Measurements from ENCODE around the gene MNX1.

MNX1 gene

DNA sequence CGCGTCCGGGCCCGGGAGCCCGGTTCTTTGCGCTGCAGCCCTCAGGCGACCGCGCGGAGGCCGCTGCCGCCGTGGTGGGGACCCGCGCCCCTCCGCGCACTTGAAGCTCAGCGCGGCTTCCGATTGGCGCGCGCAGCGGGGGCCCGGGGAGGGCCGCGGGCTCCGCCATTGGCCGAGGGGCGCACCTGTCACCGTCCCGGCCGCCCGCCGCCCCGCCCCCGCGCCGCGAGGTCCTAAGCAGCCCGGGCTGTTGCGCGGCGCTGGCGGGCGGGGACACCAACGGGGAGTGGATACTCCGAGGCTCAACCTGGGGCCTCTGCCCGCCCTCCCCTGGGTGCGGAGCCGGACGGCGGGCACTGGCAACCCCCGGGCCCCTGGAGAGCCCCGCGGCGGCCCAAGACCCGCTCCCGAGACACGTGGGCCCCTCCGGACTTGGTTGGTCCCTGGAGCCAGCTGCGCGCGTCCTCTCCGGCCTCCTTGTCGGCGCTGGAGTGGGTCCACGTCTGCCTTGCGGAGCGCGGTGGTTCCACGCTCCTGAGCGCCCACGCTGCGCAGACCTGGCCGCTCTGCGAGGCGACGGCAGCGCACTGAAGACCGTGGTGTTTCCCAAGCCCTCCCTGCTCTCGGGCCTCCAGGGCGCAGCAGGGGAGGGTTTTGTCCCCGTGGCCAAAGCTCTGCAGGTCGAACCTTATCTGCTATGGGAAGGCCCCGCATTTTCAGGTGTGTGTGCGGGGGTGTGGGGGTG lies at the start of gene MNX1:
Gene MNX1, minus strand, starts transcription at position 76 of the 745 bp plus-strand sequence. CDS start 313 bp downstream, outside the sequence.
- DNase-seq (ENCODE audit: low spot score): peak; percentile 85

DNA sequence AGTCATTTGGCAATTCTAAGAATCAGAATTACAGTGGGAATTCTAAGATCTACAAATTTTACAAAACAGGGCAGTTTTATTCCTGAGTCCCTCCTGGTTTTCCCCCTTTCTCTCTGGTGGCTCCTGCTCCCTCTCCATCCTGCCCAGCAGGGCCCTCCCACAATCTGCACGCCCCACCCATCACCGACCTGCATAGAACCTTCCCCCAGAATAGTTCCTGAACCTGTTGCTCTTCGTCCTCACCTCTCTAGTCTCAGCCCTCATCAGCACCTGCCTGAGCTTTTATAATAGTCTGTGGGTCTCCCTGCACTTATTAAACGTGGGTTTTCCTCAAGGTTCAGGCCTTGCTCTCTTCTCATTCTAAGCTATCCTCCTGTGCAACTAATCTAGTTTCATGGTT lies 49.1 kb upstream of the MNX1 start:
- DNase-seq (ENCODE audit: low spot score): no peak

DNA sequence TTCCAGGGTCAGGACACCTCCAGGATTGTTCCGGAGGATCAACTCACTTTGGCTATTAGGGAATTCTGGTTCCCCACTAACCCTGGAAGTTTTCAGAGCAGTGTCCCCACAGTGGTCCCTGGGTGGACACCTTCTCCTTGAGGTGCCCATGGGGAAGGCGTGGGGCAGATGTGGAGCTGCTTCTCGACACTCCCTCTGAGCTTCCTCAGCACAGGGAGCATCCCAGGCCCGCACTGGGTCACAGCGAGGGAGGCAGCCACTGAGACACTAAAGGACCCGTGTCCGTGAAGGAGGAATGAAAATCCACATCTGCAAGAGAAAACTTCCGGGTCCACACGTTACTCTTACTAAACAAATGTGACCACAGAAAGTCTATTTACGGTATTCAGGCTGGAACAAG lies 48.2 kb upstream of the MNX1 start:
- no peak for DNase-seq (ENCODE audit: low spot score)

DNA sequence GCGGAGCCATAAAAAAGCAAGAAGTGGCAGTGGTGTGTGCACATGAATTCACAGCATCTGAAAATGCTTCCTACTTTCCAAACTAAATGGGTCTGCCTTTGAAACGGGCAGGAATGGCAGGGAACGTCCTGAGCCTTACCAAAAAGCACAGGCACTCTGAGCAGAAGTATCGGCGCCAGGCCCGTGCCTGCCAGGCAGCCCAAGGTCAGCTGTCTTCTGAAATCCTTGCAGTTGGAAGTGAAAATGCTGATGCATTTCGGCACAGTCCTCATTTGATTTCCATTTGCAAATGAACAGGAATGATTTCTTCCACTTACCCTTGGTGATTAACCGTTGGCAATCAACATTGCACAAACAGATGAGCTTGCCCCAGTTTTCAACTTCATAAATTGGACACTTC lies 47.6 kb upstream of the MNX1 start:
- no peak for DNase-seq (ENCODE audit: low spot score)

DNA sequence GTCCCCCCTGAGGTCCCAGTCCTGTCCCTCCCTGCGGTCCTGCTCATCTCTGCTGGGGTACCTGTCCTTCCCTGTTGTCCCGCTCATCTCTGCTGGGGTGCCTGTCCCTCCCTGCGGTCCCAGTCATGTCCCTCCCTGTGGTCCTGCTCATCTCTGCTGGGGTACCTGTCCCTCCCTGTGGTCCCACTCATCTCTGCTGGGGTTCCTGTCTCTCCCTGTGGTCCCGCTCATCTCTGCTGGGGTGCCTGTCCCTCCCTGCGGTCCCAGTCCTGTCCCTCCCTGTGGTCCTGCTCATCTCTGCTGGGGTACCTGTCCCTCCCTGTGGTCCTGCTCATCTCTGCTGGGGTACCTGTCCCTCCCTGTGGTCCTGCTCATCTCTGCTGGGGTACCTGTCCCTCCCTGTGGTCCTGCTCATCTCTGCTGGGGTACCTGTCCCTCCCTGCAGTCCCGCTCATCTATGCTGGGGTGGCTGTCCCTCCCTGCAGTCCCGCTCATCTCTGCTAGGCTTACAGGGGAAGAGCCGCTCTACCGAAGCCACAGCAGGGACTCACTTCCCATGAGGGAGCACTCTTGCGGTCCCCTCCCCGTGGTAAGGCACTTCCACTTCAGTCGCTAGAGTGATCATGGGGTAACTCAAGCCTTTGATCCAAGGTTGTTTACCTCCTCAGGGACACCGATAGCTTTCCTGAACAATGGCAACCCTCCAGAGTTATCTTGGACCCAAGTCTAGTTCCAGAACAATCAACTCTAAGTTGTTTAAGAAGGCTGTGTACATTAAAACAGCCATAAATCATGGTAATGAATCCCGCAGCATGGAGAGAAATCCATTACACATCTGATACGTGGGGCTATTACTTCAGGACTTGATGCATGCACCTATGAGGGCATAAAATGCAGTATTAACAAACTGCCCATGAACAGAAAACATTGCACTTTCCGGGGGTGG lies 46.8 kb upstream of the MNX1 start:
- no peak for DNase-seq (ENCODE audit: low spot score)

DNA sequence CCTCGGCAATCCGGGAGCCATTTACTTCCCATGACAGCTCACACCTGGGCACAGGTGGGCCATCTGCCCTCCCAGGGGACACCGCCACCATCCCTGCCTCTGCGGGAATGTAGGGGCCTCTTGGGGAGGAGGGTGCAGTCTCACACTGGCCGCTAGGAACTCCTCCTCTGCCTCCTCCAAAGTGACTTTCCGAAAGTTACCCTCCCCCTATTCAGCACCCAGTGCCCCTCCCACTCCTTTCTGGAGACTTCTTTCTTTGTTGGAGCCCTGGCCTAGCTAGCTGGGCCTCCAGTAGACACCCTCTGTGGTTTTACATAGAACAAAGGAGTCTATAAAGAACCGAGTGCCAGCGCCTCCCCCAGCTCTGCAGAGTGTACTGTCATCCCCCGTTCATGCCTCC lies 45.8 kb upstream of the MNX1 start:
- DNase-seq (ENCODE audit: low spot score): no peak

DNA sequence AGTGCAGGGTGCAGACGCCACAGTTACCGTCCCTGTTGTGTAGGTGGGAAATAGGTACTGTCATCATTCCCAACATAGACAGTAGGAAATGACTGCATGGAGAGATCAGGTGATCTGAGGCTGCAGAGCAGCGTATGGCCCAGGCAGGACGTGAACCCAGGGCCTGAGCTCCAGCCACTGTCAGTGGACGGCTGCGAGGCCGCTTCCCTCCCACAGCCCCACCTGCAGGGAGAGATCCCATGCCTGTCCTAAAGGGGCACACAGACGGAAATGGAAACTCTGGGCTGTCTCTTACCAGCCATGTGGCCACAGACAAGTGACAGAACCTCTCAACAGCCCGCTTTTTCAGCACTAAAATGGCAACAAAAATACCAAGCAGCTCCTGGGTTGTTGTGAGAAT lies 44.5 kb upstream of the MNX1 start:
- DNase-seq (ENCODE audit: low spot score): no peak

DNA sequence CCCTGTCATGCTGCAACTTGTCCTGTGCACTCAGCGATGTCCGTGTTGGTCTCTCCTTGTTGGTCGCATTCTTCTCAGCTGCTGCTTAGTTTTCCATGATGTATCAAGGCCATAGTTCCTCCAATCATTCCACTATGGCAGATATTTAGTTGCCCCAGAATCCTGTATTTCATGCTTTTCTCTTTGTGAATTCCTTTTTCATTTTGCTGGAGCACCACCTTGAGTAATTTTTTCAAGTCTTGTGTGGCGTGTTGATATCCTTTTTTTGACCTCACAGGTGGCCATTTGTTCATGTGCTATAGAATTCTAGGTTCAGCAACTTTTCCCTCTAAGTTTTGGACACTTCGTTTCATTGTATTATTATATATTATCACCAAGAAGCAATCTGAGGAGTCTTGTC lies 42.7 kb upstream of the MNX1 start:
- no peak for DNase-seq (ENCODE audit: low spot score)

DNA sequence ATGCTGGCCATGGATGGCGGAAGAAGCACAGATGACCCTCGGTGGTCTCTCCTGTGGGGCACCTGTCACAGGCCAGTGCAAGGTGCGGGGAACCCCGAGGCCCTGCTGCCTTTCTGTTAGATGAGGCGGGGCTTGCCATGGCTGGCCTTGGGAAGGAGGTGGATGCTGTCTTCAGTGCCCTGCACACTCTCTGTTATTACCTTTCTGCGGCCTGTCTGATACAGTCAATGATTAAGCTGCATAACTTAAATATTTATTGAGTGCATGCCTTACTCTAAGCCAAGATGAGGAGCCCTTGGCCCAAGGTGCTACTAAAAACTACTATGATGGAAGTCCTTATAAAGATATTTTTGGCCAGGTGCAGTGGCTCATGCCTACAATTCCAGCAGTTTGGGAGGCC lies 36.7 kb upstream of the MNX1 start:
- peak; percentile 76 for DNase-seq (ENCODE audit: low spot score)

DNA sequence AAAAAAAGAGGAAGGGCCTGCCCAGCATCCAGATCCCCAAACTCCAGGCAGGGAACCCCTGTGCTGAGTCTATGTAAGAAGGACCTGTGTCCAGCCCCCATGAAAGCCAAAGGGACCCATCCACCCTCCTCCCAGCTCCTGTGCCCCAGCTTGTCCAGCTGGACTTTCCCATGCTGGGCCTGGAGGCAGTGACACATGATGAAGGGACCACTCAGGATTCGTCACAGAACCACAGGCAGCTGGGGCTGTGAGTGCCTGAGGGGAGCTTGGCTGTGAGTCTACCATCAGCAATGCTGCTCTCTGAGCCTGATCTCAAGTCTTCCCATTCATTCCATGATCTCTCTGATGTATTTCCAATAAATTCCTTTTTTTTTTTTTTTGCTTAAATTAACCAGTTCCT lies 36.2 kb upstream of the MNX1 start:
- DNase-seq (ENCODE audit: low spot score): peak; percentile 86

DNA sequence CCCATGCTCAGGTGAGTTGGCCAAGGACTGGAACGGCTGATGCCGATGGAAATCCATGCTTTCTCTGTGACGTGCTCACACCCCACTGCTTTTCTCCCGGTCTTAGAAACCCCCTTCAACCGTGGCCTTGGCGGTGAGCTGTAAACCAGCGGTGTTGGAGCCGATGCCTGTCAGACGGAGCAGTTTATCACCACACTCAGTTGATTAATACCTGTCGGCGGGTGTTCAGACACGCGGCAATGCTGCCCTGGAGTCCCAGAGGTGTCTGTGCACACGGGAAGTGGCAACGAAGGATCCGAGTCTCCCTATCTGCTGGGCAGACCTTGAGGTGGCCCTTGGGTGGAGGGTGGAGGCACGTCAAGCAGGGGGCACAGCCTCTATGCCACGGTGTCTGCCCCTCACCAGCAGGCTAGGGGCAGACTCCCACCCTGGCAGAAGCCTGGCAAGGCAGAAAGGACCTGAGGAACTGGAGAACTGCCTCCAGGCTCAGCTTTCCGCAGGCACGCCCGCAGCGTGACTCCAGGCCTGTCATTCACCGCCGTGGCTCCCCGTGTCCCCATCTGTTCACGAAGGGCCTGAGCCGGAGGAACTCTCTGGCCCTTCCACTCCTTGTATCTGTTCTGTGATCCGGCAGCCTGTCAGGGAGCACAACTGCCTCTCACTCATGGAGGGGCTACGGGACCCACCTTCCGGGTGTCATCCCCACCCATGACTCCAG lies 34.6 kb upstream of the MNX1 start:
- DNase-seq (ENCODE audit: low spot score): no peak

DNA sequence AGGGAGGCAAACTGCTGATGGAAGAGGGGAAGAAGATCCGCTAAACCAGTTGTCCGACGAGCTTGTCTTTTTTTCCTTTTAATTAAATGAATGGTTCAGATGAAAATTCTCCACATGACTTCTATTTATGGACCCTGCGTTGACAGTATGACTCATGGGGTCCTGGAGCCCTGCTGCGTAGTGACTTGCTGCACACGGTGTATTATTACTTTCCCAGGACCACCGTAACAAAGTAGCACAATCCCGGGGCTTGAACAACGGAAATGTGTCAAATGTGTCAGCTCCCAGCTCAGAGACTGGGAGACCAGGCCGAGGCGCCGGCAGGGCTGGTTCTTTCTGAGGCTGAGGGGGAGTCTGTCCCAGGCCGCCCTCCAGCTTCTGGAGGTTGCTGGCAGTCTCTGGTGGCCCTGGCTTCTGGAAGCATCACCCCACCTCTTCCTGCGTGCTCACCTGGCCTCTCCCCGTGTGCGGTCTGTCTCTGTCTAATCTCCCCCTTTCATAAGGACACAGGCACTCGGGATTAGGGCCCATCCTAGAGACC lies 33.8 kb upstream of the MNX1 start:
- DNase-seq (ENCODE audit: low spot score): no peak

DNA sequence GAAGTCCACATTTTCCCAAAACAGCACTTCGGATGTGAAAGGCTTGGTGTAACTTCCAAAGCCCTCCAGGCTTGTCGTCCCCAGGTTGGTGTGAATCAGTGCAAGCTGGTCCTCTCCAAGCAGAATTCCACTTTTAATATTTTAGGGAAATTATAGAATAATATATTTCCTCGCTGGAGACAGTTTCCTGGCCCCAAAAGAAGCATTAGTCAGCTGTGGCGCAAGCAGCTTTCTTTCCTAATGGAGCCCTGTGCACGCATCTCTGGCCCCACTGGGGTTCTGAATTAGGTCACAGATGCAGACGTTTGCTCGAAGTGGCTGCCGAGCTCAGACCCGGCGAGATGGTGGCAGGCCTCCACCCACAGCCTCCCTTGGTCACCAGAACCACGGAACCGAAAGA lies 33.3 kb upstream of the MNX1 start:
- no peak for DNase-seq (ENCODE audit: low spot score)

DNA sequence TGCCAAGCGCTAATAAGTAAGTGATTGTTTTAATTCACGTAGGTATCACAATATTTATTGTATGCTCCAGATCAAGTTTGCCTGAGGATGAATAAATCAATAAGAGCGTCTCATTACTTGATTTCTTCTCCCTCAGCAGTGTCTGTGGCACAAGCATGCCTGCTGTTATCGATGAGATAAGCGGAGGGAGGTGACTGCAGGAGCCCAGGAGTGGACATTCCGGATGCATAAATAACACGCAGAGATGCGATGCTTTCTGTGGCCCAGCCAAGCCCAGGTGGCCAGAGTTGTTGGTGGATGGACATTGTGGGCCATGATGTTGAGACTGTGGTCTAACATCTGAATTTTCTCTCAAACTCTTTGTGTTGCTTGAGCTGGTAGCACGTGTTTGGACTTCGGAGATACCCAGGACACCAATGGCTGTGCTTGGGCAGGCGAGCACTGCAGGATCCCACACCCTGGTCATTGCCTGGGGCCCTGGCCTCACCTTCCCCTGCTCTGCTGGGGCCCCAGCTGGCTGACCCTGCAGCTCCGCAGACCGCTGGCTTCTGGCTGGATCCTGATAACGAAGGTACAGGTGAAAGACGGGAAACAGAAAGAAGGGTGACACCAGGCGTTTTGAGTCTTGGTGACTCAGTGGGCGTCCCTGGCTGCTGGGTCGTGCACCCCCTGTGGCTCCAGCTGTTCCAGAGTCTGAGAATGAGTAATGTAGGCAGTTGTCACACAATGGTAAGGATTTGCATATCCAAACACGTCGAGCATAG lies 31.2 kb upstream of the MNX1 start:
- DNase-seq (ENCODE audit: low spot score): no peak

DNA sequence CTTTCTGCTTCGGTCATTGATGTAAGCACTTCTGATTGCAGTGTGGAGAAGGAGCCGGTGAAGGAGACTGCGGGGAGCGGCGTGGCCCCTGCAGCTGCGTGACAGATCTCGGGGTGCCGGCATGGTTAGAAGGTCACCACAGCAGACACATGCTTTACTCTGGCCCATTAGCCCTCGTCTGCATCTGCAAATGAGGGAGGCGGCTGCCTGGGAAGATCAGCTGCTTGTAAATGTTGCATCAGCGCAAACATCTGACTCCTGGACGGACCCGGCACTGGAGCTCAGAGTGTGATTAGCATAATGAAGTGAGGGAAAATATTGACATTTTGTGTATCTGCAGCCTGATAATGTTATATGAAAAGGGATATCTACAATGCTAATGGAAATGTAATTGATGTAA lies 30.5 kb upstream of the MNX1 start:
- no peak for DNase-seq (ENCODE audit: low spot score)

DNA sequence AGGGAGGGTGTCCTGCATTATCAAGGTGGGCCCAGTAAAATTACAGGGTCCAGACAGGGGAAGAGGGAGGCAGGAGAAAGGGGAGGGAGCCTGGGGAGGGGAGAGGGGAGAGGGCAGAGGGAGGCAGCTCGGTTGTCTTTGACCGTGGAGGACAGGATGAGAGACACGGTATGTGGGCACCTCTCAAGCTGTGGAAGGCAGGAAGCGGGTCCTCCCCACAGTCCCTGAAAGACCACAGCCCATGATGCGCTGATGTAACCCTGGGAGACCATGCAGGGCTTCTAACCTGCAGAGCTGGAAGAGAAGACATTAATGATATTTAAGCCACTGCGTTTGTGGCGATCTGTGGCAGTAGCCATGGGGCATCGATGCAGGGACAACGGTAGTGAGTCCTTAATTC lies 27.2 kb upstream of the MNX1 start:
- DNase-seq (ENCODE audit: low spot score): no peak

DNA sequence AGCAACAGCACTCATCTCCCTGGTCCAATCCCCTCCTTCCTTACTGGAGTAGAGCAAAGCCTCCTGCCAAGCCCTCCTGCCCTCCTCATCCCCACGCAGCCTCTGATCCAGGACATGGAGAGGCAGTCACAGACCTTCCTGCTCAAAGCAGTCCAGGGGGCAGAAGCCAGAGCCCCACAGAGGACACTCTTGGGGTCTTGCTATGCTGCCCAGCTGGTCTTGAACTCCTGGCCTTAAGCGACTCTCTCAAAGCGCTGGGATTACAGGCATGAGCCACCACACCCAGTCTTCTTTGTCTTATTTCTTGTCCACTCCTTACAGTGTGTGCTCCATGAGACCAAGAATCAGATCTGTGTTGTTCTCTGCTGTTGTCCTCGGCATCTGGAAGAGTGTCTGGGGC lies 26.6 kb upstream of the MNX1 start:
- DNase-seq (ENCODE audit: low spot score): no peak

DNA sequence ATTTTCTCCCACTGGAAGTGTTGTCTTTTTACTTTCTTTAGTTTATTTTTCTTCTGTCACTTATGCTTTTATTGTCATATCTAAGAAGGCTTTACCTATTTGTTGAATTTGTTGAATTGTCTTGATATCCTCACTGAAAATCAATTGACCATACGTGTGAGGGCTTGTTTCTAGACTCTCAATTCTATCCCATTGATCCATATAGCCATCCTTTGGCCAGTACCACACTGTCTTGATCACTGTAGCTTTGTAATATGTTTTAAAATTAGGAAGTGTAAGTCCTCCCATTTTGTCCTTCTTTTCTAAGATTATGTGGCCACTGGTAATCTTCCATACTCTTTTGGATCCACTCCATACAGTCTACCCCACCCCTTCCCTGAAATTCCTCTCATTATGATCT lies 25.5 kb upstream of the MNX1 start:
- no peak for DNase-seq (ENCODE audit: low spot score)

DNA sequence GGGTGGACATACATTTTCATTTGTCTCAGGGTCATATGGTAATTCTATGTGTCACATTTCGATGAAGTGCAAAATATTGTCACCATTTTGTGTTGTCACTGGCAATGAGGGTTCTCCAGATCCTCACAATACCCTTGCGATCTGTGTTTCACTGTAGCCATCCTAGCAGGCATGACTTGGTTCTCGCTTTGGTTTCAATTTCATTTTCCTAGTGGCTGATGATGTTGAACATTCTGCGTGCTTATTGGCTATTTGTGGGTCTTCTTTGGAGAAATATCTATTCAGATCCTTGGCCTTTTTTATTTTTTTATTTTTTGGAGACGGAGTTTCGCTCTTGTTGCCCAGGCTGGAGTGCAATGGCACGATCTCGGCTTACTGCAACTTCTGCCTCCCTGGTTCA lies 24.8 kb upstream of the MNX1 start:
- no peak for DNase-seq (ENCODE audit: low spot score)

DNA sequence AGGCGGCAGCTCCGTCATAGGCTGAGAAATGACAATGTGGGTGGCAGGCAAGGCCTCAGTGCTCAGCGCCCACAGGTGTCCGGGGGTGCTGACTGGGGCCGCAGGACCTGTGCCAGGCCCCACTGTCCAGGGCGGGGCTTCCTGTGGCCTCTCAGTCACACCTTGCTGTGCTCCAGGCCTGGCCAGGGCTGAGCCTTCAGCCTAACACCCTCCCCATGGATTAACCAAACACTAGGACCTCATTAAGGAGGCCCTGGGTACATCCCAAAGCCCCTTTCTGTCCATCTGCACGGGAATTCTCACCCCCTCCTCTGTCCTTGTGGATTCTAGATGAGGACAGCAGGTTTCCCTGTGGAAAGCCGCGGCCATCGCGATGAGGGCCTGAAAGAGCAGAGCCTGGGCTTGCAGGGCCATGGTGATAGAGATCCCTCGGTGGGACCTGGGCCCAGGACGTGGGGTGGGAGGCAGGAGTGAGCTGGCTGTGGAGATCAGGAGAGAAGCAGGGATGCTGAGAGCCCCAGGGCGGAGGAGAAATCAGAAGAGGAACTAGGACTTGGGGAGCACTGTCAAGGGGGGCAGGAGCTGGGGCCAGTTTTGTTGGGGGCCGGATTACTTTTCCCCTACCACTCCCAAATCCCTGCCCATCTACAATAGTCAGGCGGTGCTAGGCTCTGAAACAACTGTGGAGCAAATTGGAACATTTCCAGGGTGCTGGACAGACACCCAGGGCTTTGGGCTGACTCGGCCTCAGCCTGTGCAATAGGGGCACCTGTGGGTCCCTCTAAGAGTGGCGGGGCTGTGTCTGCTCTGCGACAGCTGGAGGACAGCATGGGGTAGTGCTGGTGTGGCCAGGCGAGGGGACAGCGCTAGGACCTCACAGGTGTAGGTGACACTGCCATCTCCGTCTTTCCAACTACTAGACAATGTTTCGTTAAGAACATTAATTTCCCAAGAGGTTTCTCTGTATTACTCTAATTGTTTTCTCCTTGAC lies 23.3 kb upstream of the MNX1 start:
- DNase-seq (ENCODE audit: low spot score): no peak
